ENCODE data around the gene ATXN1.

- no peak for TF ChIP-seq CTCF (IDR thresholded peaks at IDR 0.05)
- TF ChIP-seq USF2 (CRISPR knock-in tag; IDR thresholded peaks at IDR 0.05): no peak
- TF ChIP-seq FOXP4 (CRISPR knock-in tag; IDR thresholded peaks at IDR 0.05): no peak
- TF ChIP-seq ESRRA (CRISPR knock-in tag; IDR thresholded peaks at IDR 0.05; ENCODE audit: borderline replicate concordance): no peak
- no peak for TF ChIP-seq ZNF532 (CRISPR knock-in tag; IDR thresholded peaks at IDR 0.05; ENCODE audit: borderline replicate concordance)
- no peak for TF ChIP-seq ZSCAN18 (CRISPR knock-in tag; IDR thresholded peaks at IDR 0.05)
- TF ChIP-seq TEAD1 (CRISPR knock-in tag; IDR thresholded peaks at IDR 0.05): no peak
Measured at GRCh38 chr6:16436550-16436949, 324.7 kb downstream of the ATXN1 start.

All from WTC11 (cell line).